ENCODE data around the gene ATL1.
A peak's percentile ranks its signal among the peaks of the same experiment; 100 is the strongest.
"Not testable (repeated sequence)": the region's sequence is repeated elsewhere in the genome, so short reads cannot be mapped to it uniquely, and the experiment has no call there.

The ATL1 gene

GRCh38 chr14:50538034-50538433 is 21.9 kb upstream of the ATL1 start:
- DNase-seq = not testable (repeated sequence)

- DNase-seq = no peak
These were observed 20.9 kb upstream of the ATL1 start for GRCh38 chr14:50539051-50539450.

GRCh38 chr14:50541159-50541567 is 18.8 kb upstream of the ATL1 start:
- DNase-seq = no peak

- peak; percentile 52 for DNase-seq
These were observed 17.0 kb upstream of the ATL1 start for GRCh38 chr14:50542941-50543418.

GRCh38 chr14:50544911-50545310 is 15.0 kb upstream of the ATL1 start:
- no peak for DNase-seq

GRCh38 chr14:50545618-50546017 is 14.3 kb upstream of the ATL1 start:
- no peak for DNase-seq

- DNase-seq = no peak
These were observed 9.7 kb upstream of the ATL1 start for GRCh38 chr14:50550294-50550693.

- no peak for DNase-seq
These were observed 8.1 kb upstream of the ATL1 start for GRCh38 chr14:50551877-50552276.

- DNase-seq = not testable (repeated sequence)
These were observed 7.1 kb upstream of the ATL1 start for GRCh38 chr14:50552796-50553195.

GRCh38 chr14:50560931-50561285 is 963 bp downstream of the ATL1 start:
- DNase-seq = peak; percentile 70

GRCh38 chr14:50562841-50563240 is 2.9 kb downstream of the ATL1 start:
- DNase-seq = no peak

- DNase-seq = no peak
These were observed 9.8 kb downstream of the ATL1 start for GRCh38 chr14:50569714-50570274.

GRCh38 chr14:50573862-50574261 is 13.9 kb downstream of the ATL1 start:
- DNase-seq = no peak

GRCh38 chr14:50575769-50576168 is 15.8 kb downstream of the ATL1 start:
- no peak for DNase-seq

GRCh38 chr14:50577982-50578381 is 18.0 kb downstream of the ATL1 start:
- DNase-seq = no peak

- no peak for DNase-seq
These were observed 18.5 kb downstream of the ATL1 start for GRCh38 chr14:50578433-50578832.

- DNase-seq = no peak
These were observed 30.5 kb downstream of the ATL1 start for GRCh38 chr14:50590464-50590863.

- DNase-seq = no peak
These were observed 34.8 kb downstream of the ATL1 start for GRCh38 chr14:50594577-50595316.

GRCh38 chr14:50598765-50599164 is 38.8 kb downstream of the ATL1 start:
- no peak for DNase-seq

GRCh38 chr14:50599700-50600444 is 39.9 kb downstream of the ATL1 start:
- DNase-seq = no peak

- DNase-seq = no peak
These were observed 40.9 kb downstream of the ATL1 start for GRCh38 chr14:50600849-50601248.

GRCh38 chr14:50601394-50601793 is 41.4 kb downstream of the ATL1 start:
- no peak for DNase-seq

GRCh38 chr14:50602035-50602434 is 42.1 kb downstream of the ATL1 start:
- no peak for DNase-seq

- DNase-seq = no peak
These were observed 43.6 kb downstream of the ATL1 start for GRCh38 chr14:50603565-50603964.

Data from activated CD4-positive, alpha-beta T cell treated with anti-CD3 and anti-CD28 coated beads for 48 hours (primary cell).